RWPE1 (cell line): Measurements from ENCODE around the gene ARHGEF4.

Source experiments
- CTCF ChIA-PET: fragments of 350-600 bp; sonication (Branson Sonifier 250); formaldehyde crosslinking; extraction: SDS; loops from one replicate; lab custom pipeline; 2021; lab: Yijun Ruan, JAX
- POLR2A ChIA-PET: fragments of 400-600 bp; formaldehyde crosslinking; extraction: SDS; loops from one replicate; lab custom pipeline; 2020; ENCODE audit warnings: antibody characterized with exemption; ENCODE audit not compliant: low non-redundant PET; lab: Yijun Ruan, JAX
- DNase-seq: peaks from one replicate; pipeline ENCODE4 v3.0.0; 2012; ENCODE audit warnings: low spot score
- H3K27ac ChIP-seq: fragments of 450-650 bp; 2 replicates; pipeline ENCODE4 v1.5.1; 2017
- TF ChIP-seq, protein P1 (sequence below): fragments of 450-650 bp; conservative IDR thresholded peaks from 2 replicates; pipeline ENCODE4 v1.5.1; 2017; ENCODE audit warnings: low read depth, mild to moderate bottlenecking

Gene ARHGEF4

DNA sequence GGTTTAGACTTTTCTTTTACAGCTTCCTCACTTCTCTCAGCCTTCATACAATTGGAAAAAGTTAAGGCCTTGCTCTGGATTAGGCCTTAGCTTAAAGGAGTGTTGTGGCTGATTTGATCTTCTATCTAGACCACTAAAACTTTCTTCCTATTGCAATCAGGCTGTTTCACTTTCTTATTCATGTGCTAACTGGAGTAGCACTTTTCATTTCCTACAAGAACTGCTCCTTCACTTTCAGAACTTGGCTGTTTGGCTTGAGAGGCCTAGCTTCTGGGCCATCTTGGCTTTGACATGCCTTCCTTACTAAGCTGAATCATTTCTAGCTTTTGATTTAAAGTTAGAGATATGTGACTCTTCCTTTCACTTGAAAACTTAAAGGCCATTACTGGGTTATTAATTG, 114.3 kb downstream of the ARHGEF4 start:
- no peak for DNase-seq
- CTCF ChIA-PET = no interaction called here
- no peak overlapping the region for H3K27ac ChIP-seq
- TF ChIP-seq, protein P1, sequence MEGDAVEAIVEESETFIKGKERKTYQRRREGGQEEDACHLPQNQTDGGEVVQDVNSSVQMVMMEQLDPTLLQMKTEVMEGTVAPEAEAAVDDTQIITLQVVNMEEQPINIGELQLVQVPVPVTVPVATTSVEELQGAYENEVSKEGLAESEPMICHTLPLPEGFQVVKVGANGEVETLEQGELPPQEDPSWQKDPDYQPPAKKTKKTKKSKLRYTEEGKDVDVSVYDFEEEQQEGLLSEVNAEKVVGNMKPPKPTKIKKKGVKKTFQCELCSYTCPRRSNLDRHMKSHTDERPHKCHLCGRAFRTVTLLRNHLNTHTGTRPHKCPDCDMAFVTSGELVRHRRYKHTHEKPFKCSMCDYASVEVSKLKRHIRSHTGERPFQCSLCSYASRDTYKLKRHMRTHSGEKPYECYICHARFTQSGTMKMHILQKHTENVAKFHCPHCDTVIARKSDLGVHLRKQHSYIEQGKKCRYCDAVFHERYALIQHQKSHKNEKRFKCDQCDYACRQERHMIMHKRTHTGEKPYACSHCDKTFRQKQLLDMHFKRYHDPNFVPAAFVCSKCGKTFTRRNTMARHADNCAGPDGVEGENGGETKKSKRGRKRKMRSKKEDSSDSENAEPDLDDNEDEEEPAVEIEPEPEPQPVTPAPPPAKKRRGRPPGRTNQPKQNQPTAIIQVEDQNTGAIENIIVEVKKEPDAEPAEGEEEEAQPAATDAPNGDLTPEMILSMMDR = no peak
- POLR2A ChIA-PET = no interaction called here

DNA sequence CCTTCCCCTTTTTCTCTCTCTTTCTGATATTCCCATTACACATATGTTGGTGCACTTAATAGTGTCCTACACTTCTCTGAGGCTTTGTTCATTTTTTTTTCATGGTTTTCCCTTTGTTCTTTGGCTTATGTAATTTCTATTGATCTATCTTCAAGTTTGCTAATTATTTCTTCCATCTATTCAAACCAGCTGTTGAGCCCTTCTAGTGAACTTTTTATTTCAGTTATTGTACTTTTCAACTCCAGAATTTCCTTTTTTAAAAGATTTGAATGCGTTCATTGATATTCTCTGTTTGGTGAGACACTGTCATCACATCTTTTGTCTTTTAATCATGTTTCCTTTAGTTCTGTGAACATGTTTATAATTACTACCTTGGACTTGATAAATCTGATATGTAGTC, 118.2 kb downstream of the ARHGEF4 start:
- CTCF ChIA-PET = no interaction called here
- no peak for DNase-seq
- TF ChIP-seq, protein P1 = no peak
- POLR2A ChIA-PET = no interaction called here
- no peak overlapping the region for H3K27ac ChIP-seq

DNA sequence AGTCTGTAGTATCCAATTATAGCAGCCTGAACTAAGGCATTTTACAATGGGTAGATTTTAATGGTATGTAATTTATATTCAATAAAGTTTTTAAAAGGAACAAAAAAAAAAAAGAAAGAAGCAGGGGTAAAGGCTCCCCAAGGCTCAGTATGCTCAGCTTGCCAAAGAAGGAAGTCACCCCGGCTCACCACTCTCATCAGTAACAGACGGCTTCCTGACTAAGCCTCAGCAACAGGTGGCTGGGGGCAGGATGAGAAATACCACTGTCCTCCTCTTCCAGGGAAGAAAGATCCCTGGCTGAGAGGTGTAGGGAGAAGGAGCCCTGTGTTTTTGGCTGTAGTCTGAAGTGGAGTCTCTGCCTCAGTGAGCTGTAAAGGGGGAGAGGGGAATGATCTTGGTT, 121.2 kb downstream of the ARHGEF4 start:
- TF ChIP-seq, protein P1 = no peak
- no peak overlapping the region for H3K27ac ChIP-seq
- ChIA-PET POLR2A (no interaction called here), CTCF (no interaction called here)
- no peak for DNase-seq

DNA sequence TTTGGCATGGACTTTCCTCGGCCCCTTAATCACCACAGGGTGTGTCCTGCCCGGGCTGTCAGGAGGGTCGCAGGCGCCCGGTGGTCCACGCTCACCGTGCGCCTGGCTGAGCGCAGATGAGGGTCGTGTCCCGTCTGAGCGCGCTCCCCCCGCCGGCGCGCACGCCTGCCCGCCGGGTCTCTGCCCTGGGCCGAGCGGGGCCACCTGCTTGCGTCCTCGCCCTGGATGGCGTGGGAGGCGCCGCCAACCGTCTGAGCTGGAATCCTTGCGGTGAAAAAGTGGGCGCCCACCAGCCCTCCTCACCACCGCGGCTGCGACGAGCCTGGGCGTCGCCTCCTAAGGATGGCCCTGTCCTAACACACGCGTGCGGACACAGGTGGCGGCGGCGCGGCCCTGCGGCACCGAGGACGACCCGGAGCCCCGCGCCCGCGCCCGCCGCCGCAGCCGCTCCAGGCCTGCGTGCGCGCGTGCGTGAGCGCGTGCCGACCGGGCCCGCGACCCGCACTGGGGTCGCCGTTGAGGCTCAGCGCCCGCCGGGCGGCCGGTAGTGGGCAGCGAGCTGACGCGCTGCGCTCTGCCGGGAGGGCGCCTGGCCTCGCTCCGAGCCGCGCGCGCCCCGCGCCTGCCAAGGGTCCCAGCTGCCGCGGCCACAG, 126.6 kb downstream of the ARHGEF4 start:
- POLR2A ChIA-PET = interaction anchor here (1.1 kb wide), 1 partner anchor 155 kb away, joined by 6 read pairs; no protein-coding TSS in a partner anchor
- no peak overlapping the region for H3K27ac ChIP-seq
- DNase-seq = no peak
- TF ChIP-seq, protein P1 = no peak
- CTCF ChIA-PET = no interaction called here

DNA sequence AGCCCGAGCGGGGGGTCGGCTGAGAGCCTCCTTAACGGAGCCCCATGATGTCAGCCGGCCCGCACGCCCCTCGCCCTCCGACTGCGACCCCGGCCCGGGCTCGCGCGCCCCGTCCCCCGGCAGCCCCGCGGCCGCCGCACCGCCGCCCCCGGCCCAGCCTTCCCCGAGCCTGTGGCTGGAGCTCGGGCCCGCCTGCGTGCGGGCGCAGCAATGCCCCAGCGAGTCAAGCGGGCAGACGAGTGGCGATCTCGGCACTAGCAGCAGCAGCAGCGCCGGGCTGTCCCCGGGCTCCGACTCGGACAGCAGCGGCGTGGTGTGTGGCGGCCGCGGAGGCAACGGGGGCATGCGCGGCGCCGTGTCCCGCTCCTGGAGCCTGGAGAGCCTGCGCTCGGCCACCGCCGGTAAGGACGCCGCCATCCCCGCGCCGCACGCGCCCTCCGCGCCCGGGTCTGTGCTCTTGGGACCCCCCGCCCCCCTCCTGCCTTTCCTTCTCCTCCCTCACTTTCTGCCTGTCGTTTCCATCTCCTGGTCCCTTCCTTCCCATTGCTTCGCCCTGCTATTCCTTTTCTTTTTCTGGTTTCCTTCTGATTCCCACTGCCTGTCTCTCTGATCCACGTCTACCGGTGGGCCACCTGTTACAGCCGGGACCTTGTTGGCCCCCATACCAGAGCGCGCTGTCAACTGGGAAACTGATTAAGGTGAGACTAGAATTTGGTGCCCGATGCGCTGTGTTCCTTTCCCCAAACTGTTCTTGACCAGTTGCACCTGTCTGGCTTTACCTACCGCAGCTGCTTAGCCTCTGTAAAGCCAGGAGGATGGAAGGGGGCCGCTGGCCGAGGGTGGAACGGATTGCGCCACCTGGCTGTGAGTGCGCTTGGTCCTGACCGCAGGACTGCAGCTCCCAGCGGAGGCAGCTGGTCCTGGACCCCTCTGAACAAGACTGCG, 127.4 kb downstream of the ARHGEF4 start:
- ChIA-PET CTCF (no interaction called here), POLR2A (no interaction called here)
- no peak overlapping the region for H3K27ac ChIP-seq
- DNase-seq = no peak
- TF ChIP-seq, protein P1 = no peak

DNA sequence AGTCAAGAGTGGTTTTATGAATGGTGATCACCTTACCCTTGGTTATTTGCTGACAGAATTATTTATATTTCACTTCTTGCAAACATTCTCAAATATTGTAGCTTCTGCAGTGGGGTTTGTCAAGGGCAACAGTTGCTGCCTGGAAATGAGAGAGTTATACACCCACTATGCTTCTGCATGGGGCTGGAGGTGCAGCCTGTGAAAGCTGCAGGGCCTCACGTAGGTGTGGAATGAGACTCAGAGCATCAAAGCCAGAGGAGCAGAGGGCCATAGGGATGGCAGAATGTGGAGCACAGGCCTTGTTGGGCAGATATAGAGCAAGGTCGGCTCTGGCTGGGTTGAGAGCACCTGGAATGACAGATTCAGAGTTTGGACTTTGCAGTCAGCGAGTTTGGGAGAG, 128.2 kb downstream of the ARHGEF4 start:
- TF ChIP-seq, protein P1 = no peak
- ChIA-PET CTCF (interaction anchor here (0.7 kb wide), 1 partner anchor 9 kb away, joined by 3 read pairs; no protein-coding TSS in a partner anchor), POLR2A (interaction anchor here (0.6 kb wide), 1 partner anchor 20 kb away, joined by 10 read pairs; no protein-coding TSS in a partner anchor)
- DNase-seq = no peak
- no peak overlapping the region for H3K27ac ChIP-seq
